ENCODE measurements around the gene FRS2. TPM values are rescaled to one million over a fixed set of nuclear protein-coding genes. Genes with fewer than 3 reads are reported as not detected.

The FRS2 gene
- polyA plus RNA-seq, 1 donor from 2014 or later = 20.2 TPM

- no peak overlapping the region for H3K27ac ChIP-seq (ENCODE audit: low read length)
- TF ChIP-seq TAF1 (IDR thresholded peaks at IDR 0.05; ENCODE audit: low read depth) (no peak), CTCF (IDR thresholded peaks at IDR 0.05; ENCODE audit: poor library complexity, severe bottlenecking) (peak; percentile 78), SMC3 (conservative IDR thresholded peaks at IDR 0.05; ENCODE audit: poor library complexity) (peak; percentile 90), EZH2 (IDR thresholded peaks at IDR 0.05; ENCODE audit: borderline replicate concordance, insufficient read depth, low read length, poor library complexity, severe bottlenecking) (no peak), EP300 (conservative IDR thresholded peaks at IDR 0.05; ENCODE audit: poor library complexity, severe bottlenecking) (no peak), RAD21 (conservative IDR thresholded peaks at IDR 0.05) (peak; percentile 77), REST (IDR thresholded peaks at IDR 0.05; ENCODE audit: borderline replicate concordance) (no peak)
- H3K27me3 ChIP-seq (ENCODE audit: insufficient read depth, low read depth, low read length) = no peaks in the 10 kb centered on the region
- H3K9me2 ChIP-seq (ENCODE audit: insufficient read depth, low read length) = no peaks in the 10 kb centered on the region
- no peaks in the 10 kb centered on the region for H3F3A ChIP-seq (ENCODE audit: insufficient read depth, low read length, poor library complexity, severe bottlenecking)
- H3K36me3 ChIP-seq (ENCODE audit: insufficient read depth, low read length) = peaks cover 6% of the 10 kb centered on the region
- no peak overlapping the region for H3K4me2 ChIP-seq (ENCODE audit: low read length)
- no peaks in the 10 kb centered on the region for H3K79me2 ChIP-seq (replicated peaks; ENCODE audit: insufficient read depth, low read length)
- no peaks in the 10 kb centered on the region for H3K9me3 ChIP-seq (ENCODE audit: low read length)
- H2AFZ ChIP-seq (ENCODE audit: low read depth, low read length) = no peak overlapping the region
- no peak overlapping the region for H3K4me3 ChIP-seq (ENCODE audit: low read length)
- no peak overlapping the region for H3K9ac ChIP-seq (ENCODE audit: low read length)
- H4K20me1 ChIP-seq (ENCODE audit: insufficient read depth) = no peaks in the 10 kb centered on the region
These were observed 100.6 kb downstream of the FRS2 start for GRCh38 chr12:69570545-69571399.

- Histone ChIP-seq H3F3A (ENCODE audit: insufficient read depth, low read length, poor library complexity, severe bottlenecking) (no peaks in the 10 kb centered on the region), H3K36me3 (ENCODE audit: insufficient read depth, low read length) (peaks cover 6% of the 10 kb centered on the region), H3K4me3 (ENCODE audit: low read length) (no peak overlapping the region), H3K79me2 (replicated peaks; ENCODE audit: insufficient read depth, low read length) (no peaks in the 10 kb centered on the region), H3K27me3 (ENCODE audit: insufficient read depth, low read depth, low read length) (no peaks in the 10 kb centered on the region), H2AFZ (ENCODE audit: low read depth, low read length) (no peak overlapping the region), H3K4me2 (ENCODE audit: low read length) (no peak overlapping the region), H3K9me3 (ENCODE audit: low read length) (no peaks in the 10 kb centered on the region), H4K20me1 (ENCODE audit: insufficient read depth) (no peaks in the 10 kb centered on the region), H3K27ac (ENCODE audit: low read length) (no peak overlapping the region), H3K9me2 (ENCODE audit: insufficient read depth, low read length) (no peaks in the 10 kb centered on the region), H3K9ac (ENCODE audit: low read length) (no peak overlapping the region)
- TF ChIP-seq RAD21 (conservative IDR thresholded peaks at IDR 0.05) = no peak
These were observed 105.2 kb downstream of the FRS2 start for GRCh38 chr12:69575346-69575745.

- no peaks in the 10 kb centered on the region for H3F3A ChIP-seq (ENCODE audit: insufficient read depth, low read length, poor library complexity, severe bottlenecking)
- H3K4me3 ChIP-seq (ENCODE audit: low read length) = no peak overlapping the region
- no peaks in the 10 kb centered on the region for H3K79me2 ChIP-seq (replicated peaks; ENCODE audit: insufficient read depth, low read length)
- TF ChIP-seq MXI1 (conservative IDR thresholded peaks at IDR 0.05; ENCODE audit: poor library complexity, severe bottlenecking) (no peak), POLR2AphosphoS5 (IDR thresholded peaks at IDR 0.05) (no peak), SMC3 (conservative IDR thresholded peaks at IDR 0.05; ENCODE audit: poor library complexity) (no peak), EZH2 (IDR thresholded peaks at IDR 0.05; ENCODE audit: borderline replicate concordance, insufficient read depth, low read length, poor library complexity, severe bottlenecking) (no peak), REST (IDR thresholded peaks at IDR 0.05; ENCODE audit: borderline replicate concordance) (no peak), EP300 (conservative IDR thresholded peaks at IDR 0.05; ENCODE audit: poor library complexity, severe bottlenecking) (no peak), RAD21 (conservative IDR thresholded peaks at IDR 0.05) (no peak), TAF1 (IDR thresholded peaks at IDR 0.05; ENCODE audit: low read depth) (no peak), CTCF (IDR thresholded peaks at IDR 0.05; ENCODE audit: poor library complexity, severe bottlenecking) (no peak)
- no peak overlapping the region for H2AFZ ChIP-seq (ENCODE audit: low read depth, low read length)
- no peaks in the 10 kb centered on the region for H3K27me3 ChIP-seq (ENCODE audit: insufficient read depth, low read depth, low read length)
- no peaks in the 10 kb centered on the region for H3K9me3 ChIP-seq (ENCODE audit: low read length)
- H4K20me1 ChIP-seq (ENCODE audit: insufficient read depth) = no peaks in the 10 kb centered on the region
- H3K36me3 ChIP-seq (ENCODE audit: insufficient read depth, low read length) = no peaks in the 10 kb centered on the region
- no peaks in the 10 kb centered on the region for H3K9me2 ChIP-seq (ENCODE audit: insufficient read depth, low read length)
- no peak overlapping the region for H3K9ac ChIP-seq (ENCODE audit: low read length)
- no peak overlapping the region for H3K27ac ChIP-seq (ENCODE audit: low read length)
- H3K4me2 ChIP-seq (ENCODE audit: low read length) = no peak overlapping the region
These were observed 108.1 kb downstream of the FRS2 start for GRCh38 chr12:69578283-69578682.

All from neural cell (in vitro differentiated cells).